GM12873 (cell line): ENCODE results near the gene TERT.

ENCODE experiments used
- CTCF ChIP-seq: IDR thresholded peaks from 2 replicates; pipeline ENCODE4 v1.5.1; 2012; ENCODE audit warnings: low read depth, mild to moderate bottlenecking, moderate library complexity, low read length, control low read depth; ENCODE audit not compliant: insufficient read depth; ENCODE audit errors: missing control alignments

Gene TERT

GRCh38 chr5:1265461-1266455 is 29.1 kb downstream of the TERT start:
- no peak for TF ChIP-seq CTCF

GRCh38 chr5:1265026-1265425 is 29.8 kb downstream of the TERT start:
- TF ChIP-seq CTCF = no peak

- no peak for TF ChIP-seq CTCF
Observed at GRCh38 chr5:1264211-1264610, 30.7 kb downstream of the TERT start.

- no peak for TF ChIP-seq CTCF
Observed at GRCh38 chr5:1262381-1262780, 32.5 kb downstream of the TERT start.

GRCh38 chr5:1261643-1262042 is 33.2 kb downstream of the TERT start:
- no peak for TF ChIP-seq CTCF

- TF ChIP-seq CTCF = no peak
Observed at GRCh38 chr5:1259806-1260480, 34.9 kb downstream of the TERT start.

- TF ChIP-seq CTCF = no peak
Observed at GRCh38 chr5:1257841-1258240, 37.0 kb downstream of the TERT start.
